ENCODE results near the gene GRIA2.

GRCh38 chr4:157270108-157270507 is 49.6 kb downstream of the GRIA2 start:
- TF ChIP-seq CTCF (IDR thresholded peaks at IDR 0.05) (no peak), EZH2 (IDR thresholded peaks at IDR 0.05; ENCODE audit: borderline replicate concordance, insufficient read depth, low read depth, low read length, poor library complexity, severe bottlenecking) (no peak)
